GM21423 (cell line): ENCODE measurements around the gene CD72.
"Not testable (repeated sequence)": the region's sequence is repeated elsewhere in the genome, so short reads cannot be mapped to it uniquely, and the experiment has no call there.

Experiments used
- ATAC-seq: cut with Tn5 transposase; IDR thresholded peaks from one replicate; pipeline ENCODE4 v1.9.1; 2021; ENCODE audit warnings: mild to moderate bottlenecking, moderate library complexity; ENCODE audit not compliant: unreplicated experiment

The CD72 gene

GRCh38 chr9:35650341-35651158 lies 32.3 kb upstream of the CD72 start, which contains the start of gene SIT1:
TSS of gene SIT1 (minus strand) at chr9:35650931. CDS start at chr9:35650853, 78 bp downstream.
- ATAC-seq = no peak

GRCh38 chr9:35649431-35650340 lies 31.5 kb upstream of the CD72 start:
- no peak for ATAC-seq

GRCh38 chr9:35646533-35647265 lies 28.5 kb upstream of the CD72 start:
- ATAC-seq = peak; percentile 78

- no peak for ATAC-seq
Measured at GRCh38 chr9:35646153-35646532, 27.9 kb upstream of the CD72 start.

- ATAC-seq = not testable (repeated sequence)
Measured at GRCh38 chr9:35645736-35646135, 27.5 kb upstream of the CD72 start.

- no peak for ATAC-seq
Measured at GRCh38 chr9:35643046-35643445, 24.8 kb upstream of the CD72 start.

GRCh38 chr9:35641478-35641877 lies 23.3 kb upstream of the CD72 start:
- ATAC-seq = not testable (repeated sequence)

GRCh38 chr9:35640431-35640830 lies 22.2 kb upstream of the CD72 start:
- not testable (repeated sequence) for ATAC-seq

- ATAC-seq = no peak
Measured at GRCh38 chr9:35639631-35640030, 21.4 kb upstream of the CD72 start.

- ATAC-seq = not testable (repeated sequence)
Measured at GRCh38 chr9:35639225-35639624, 21.0 kb upstream of the CD72 start.

GRCh38 chr9:35638751-35639150 lies 20.5 kb upstream of the CD72 start:
- not testable (repeated sequence) for ATAC-seq

GRCh38 chr9:35637427-35637955 lies 19.3 kb upstream of the CD72 start:
- ATAC-seq = not testable (repeated sequence)

- not testable (repeated sequence) for ATAC-seq
Measured at GRCh38 chr9:35636877-35637246, 18.6 kb upstream of the CD72 start.

GRCh38 chr9:35636135-35636876 lies 18.1 kb upstream of the CD72 start:
- ATAC-seq = no peak

- no peak for ATAC-seq
Measured at GRCh38 chr9:35635730-35636129, 17.5 kb upstream of the CD72 start.

GRCh38 chr9:35629597-35629996 lies 11.4 kb upstream of the CD72 start:
- no peak for ATAC-seq

GRCh38 chr9:35628389-35628991 lies 10.3 kb upstream of the CD72 start:
- no peak for ATAC-seq

GRCh38 chr9:35627575-35627974 lies 9.4 kb upstream of the CD72 start:
- no peak for ATAC-seq

- ATAC-seq = peak; percentile 61
Measured at GRCh38 chr9:35619800-35620158, 1.6 kb upstream of the CD72 start.
